Epithelial cell of proximal tubule (primary cell): ENCODE results near the gene NUDT17. TPM values are rescaled to one million over a fixed set of nuclear protein-coding genes. Genes with fewer than 3 reads are reported as not detected.
"Not testable (repeated sequence)": the region's sequence is repeated elsewhere in the genome, so short reads cannot be mapped to it uniquely, and the experiment has no call there.

ENCODE experiments used
- DNase-seq: peaks from one replicate; pipeline ENCODE4 v3.0.0-alpha.2; 2011; ENCODE audit warnings: low read depth
- H3K4me3 ChIP-seq: 2 replicates; pipeline ENCODE4 v1.5.1; 2011; ENCODE audit warnings: low read depth, mild to moderate bottlenecking, low read length
- total RNA-seq: library from RNA; depleted of rRNA; stranded (reverse); fragments of >200 nt; gene quantifications from 2 replicates; pipeline ENCODE4 v1.2.3, GENCODE V29; 2015
- TF ChIP-seq, protein P1 (sequence below): conservative IDR thresholded peaks from 2 replicates; pipeline ENCODE4 v1.5.1; 2012; ENCODE audit warnings: low read depth, mild to moderate bottlenecking, low read length

NUDT17 gene
- total RNA-seq, 1 donor from 2014 or later = 4.3 TPM

DNA sequence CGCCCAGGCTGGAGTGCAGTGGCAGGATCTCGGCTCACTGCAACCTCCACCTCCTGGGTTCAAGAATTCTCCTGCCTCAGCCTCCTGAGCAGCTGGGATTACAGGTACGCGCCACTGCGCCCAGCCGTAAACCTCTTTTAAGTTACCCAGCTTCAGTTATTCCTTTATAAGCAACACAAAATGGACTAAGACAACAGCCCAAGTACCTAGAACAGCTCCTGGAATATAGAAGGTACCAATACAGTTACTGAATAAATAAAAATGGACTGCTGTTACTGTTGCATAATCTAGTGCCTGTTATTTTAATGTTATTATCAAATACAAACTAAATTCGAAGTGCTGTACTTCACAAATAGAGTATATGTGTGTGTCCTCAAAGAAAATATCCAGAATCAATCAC, 38.6 kb upstream of the NUDT17 start:
- no peak for DNase-seq
- H3K4me3 ChIP-seq = no peak overlapping the region
- TF ChIP-seq, protein P1, sequence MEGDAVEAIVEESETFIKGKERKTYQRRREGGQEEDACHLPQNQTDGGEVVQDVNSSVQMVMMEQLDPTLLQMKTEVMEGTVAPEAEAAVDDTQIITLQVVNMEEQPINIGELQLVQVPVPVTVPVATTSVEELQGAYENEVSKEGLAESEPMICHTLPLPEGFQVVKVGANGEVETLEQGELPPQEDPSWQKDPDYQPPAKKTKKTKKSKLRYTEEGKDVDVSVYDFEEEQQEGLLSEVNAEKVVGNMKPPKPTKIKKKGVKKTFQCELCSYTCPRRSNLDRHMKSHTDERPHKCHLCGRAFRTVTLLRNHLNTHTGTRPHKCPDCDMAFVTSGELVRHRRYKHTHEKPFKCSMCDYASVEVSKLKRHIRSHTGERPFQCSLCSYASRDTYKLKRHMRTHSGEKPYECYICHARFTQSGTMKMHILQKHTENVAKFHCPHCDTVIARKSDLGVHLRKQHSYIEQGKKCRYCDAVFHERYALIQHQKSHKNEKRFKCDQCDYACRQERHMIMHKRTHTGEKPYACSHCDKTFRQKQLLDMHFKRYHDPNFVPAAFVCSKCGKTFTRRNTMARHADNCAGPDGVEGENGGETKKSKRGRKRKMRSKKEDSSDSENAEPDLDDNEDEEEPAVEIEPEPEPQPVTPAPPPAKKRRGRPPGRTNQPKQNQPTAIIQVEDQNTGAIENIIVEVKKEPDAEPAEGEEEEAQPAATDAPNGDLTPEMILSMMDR = no peak

DNA sequence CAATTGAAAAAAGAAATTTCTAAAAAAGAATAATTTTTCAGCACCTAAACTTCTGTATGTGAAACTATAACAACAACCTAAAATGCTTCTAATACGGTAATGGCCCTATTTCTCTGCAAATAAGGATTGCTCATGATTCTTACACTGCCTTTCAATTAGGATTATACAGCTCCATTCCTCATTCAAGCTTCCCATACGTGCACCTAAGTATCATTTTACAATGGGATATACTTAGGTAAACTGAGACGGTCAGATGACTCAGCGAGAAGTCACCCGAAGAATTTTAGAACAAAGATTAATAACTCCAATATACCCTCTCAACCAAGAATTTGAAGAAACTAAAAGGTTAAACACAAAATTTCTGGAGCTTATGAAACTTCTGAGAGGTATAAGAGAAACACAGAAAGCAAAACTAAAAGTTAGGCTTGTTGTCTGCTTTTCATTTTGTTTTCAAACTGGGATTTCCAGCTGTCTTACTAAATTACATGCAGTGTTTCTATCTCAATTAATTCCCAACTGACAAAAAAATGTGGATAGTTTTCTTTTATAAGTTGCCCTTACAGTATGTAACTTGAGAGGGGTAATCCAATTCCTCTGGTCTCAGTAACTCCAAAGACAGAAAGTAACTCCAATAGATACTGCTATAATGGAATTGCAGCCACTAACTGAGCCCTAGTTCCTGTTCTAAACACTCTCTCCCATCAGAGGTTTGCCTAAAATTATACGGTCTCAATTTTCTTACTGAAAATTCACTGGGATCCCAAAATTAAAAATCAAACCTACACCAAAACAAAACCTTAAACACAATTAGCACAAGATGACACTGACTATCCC, 32.2 kb upstream of the NUDT17 start:
- H3K4me3 ChIP-seq, DNase-seq: not testable (repeated sequence)

- H3K4me3 ChIP-seq, DNase-seq: not testable (repeated sequence)
These were observed 27.3 kb upstream of the NUDT17 start for GRCh38 chr1:145818095-145818494.

GRCh38 chr1:145822779-145823331, 22.6 kb upstream of the NUDT17 start:
- DNase-seq = not testable (repeated sequence)
- H3K4me3 ChIP-seq = peak overlapping the region; percentile 43

DNA sequence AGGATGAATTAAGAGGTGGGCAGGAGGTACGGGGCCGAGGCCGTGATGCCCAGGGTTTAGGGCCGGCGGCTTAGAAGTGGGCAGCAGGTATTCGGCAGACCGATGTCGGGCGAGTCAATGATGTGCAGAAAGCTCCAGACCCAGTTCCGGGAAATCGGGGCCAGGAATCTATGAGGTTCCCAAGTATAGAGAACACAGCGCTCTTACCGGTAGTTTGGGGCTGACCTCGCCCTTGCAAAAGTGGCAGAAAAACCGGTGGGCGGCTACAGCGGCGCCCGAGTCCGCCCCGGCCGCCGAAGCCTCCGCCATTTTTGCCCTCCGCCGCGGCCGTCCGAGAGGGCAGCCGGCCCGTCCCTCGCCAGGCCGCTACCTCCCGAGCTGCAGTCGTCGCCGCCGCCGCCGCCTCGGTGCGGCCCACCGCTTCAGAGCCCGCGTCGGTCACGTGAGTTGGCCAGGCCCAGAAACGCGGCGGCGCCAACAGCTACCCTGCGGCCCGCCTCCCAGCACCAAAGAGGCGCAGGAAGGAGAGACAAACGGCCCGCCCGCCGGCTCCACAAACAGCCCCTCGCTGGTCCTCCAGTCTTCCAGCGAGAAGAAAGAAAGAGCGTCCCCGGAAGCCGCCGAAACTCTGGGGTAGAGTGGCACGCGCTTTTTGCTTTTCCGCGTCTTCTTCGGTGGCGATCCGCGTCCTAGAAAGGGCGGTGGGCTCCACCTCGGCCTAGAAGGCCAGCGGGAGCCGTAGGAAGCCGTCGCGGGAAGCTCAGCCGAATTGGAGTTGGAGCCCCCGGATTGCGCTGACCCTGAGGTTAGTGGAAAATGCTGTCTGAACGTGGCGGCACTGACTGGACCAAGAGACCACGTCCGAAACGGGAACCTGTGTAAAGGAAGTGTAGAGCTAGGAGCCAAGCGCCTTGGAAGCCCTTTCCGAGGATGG, 21.6 kb upstream of the NUDT17 start, which contains the start of the genes POLR3C and RNF115:
Gene POLR3C, plus strand, starts transcription at position 636 of the 934 bp plus-strand sequence. CDS start 1,577 bp downstream, outside the sequence.
Gene RNF115, minus strand, starts transcription at position 531 of the 934 bp plus-strand sequence. Its CDS starts 222 bp downstream, at position 309.
- no peak for DNase-seq
- TF ChIP-seq, protein P1 = no peak
- peak within 1 kb of the TSS; percentile 99 for H3K4me3 ChIP-seq

- H3K4me3 ChIP-seq = peak overlapping the region; percentile 99
- TF ChIP-seq, protein P1 = no peak
- no peak for DNase-seq
These were observed 21.0 kb upstream of the NUDT17 start for GRCh38 chr1:145824499-145824842.

GRCh38 chr1:145826030-145826429, 19.4 kb upstream of the NUDT17 start:
- no peak for DNase-seq
- no peak overlapping the region for H3K4me3 ChIP-seq
- TF ChIP-seq, protein P1 = no peak

- no peak for DNase-seq
- TF ChIP-seq, protein P1 = no peak
- no peak overlapping the region for H3K4me3 ChIP-seq
These were observed 17.5 kb upstream of the NUDT17 start for GRCh38 chr1:145827966-145828365.
